ENCODE data around the gene ELP2. TPM values are rescaled to one million over a fixed set of nuclear protein-coding genes. Genes with fewer than 3 reads are reported as not detected.
A peak's percentile ranks its signal among the peaks of the same experiment; 100 is the strongest.

ELP2 gene
- total and polyA plus RNA-seq, 4 experiments from 2014 or later = 76.3 to 143 (median 110) TPM

DNA sequence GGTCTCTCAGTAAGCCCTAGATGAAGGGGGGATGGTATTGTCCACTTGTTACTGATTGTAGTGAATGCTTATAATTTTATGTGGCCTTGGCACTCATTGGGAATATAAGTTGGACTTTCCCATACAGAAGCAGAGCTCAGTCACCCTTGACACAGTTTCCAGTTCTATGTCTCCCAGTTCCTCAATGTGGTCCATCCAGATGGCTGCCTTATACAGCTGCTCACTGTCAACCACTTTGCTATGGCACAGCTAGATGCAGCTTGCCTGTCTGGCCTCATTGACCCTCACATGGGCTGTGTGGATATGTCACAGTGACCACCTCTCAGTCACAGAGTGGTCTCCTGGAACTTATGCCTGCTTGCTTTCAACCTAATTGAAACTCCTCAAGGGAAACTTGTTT is 22.2 kb upstream of the ELP2 start:
- no peak overlapping the region for H3K27ac ChIP-seq (ENCODE audit: low read depth, low read length)
- ChIA-PET CTCF (ENCODE audit: partially characterized antibody) (interaction anchor here (1.0 to 3.4 kb wide), 2 partner anchors 12 kb away, joined by 5 to 17 read pairs; no protein-coding TSS in a partner anchor), POLR2A (ENCODE audit: partially characterized antibody) (no interaction called here)
- Mint-ChIP-seq H3K4me1 (peaks cover 0 to 5% (median 2%) of the 10 kb centered on the region in 4 donors), H3K36me3 (peaks cover 23 to 35% of the 10 kb centered on the region in 2 donors), H3K9me3 (peaks cover 0 to 3% (median 0%) of the 10 kb centered on the region in 8 donors), H3K4me3 (no peak overlapping the region), H3K27ac (no peak overlapping the region), H3K27me3 (no peaks in the 10 kb centered on the region)
- H3K4me1 ChIP-seq (ENCODE audit: insufficient read depth, low read length) = peaks cover 3% of the 10 kb centered on the region
- intact Hi-C loops (cut with micrococcal nuclease) = no loop called here
- no peak for DNase-seq
- no peak overlapping the region for H3K4me3 ChIP-seq (ENCODE audit: low read length in 2 of 2)
- no peaks in the 10 kb centered on the region for H3K36me3 ChIP-seq (ENCODE audit: insufficient read depth, low read length)
- H3K27me3 ChIP-seq (ENCODE audit: insufficient read depth, low read length) = no peaks in the 10 kb centered on the region
- no peaks in the 10 kb centered on the region for H3K9me3 ChIP-seq (ENCODE audit: control insufficient read depth in 1 of 2, low read length in 2 of 2)

DNA sequence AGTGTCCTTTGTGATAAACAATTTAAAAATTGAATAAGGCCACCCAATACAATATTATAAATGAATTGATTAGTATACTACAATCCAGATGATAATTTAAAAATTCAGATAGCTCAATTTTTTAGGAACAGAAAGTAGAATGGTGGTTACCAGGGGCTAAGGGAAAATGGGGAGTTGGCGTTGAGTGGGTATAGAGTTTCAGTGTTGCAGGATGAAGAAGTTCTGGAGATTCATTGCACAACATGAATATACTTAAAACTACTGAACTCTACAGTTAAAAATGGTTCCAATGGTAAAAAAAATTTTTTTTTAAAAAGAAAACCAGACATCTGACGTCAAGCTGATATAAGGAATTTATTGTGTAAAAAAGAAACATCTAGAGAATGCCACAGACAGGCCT is 21.5 kb upstream of the ELP2 start:
- Histone ChIP-seq H3K9me3 (ENCODE audit: control insufficient read depth in 1 of 2, low read length in 2 of 2) (no peaks in the 10 kb centered on the region), H3K27me3 (ENCODE audit: insufficient read depth, low read length) (no peaks in the 10 kb centered on the region), H3K4me1 (ENCODE audit: insufficient read depth, low read length) (peaks cover 3% of the 10 kb centered on the region), H3K4me3 (ENCODE audit: low read length in 2 of 2) (no peak overlapping the region), H3K36me3 (ENCODE audit: insufficient read depth, low read length) (peaks cover 6% of the 10 kb centered on the region), H3K27ac (ENCODE audit: low read depth, low read length) (no peak overlapping the region)
- CTCF ChIA-PET (ENCODE audit: partially characterized antibody) = interaction anchor here (1.0 to 3.4 kb wide), 2 partner anchors 11 to 13 kb away, joined by 5 to 17 read pairs; no protein-coding TSS in a partner anchor
- no peak overlapping the region for H3K4me3 Mint-ChIP-seq
- H3K36me3 Mint-ChIP-seq = peaks cover 31 to 42% of the 10 kb centered on the region in 2 donors
- H3K27ac Mint-ChIP-seq = peak overlapping the region in 1 of 7 donors; percentile 59
- H3K4me1 Mint-ChIP-seq = peaks cover 0 to 5% (median 2%) of the 10 kb centered on the region in 4 donors
- DNase-seq = no peak
- POLR2A ChIA-PET (ENCODE audit: partially characterized antibody) = interaction anchor here (0.6 kb wide), 1 partner anchor 146 kb away, joined by 3 read pairs; no protein-coding TSS in a partner anchor
- intact Hi-C loops (cut with micrococcal nuclease) = no loop called here
- no peaks in the 10 kb centered on the region for H3K27me3 Mint-ChIP-seq
- no peaks in the 10 kb centered on the region for H3K9me3 Mint-ChIP-seq

- Histone ChIP-seq H3K36me3 (ENCODE audit: insufficient read depth, low read length) (peaks cover 8% of the 10 kb centered on the region), H3K27ac (ENCODE audit: low read depth, low read length) (no peak overlapping the region), H3K4me1 (ENCODE audit: insufficient read depth, low read length) (no peaks in the 10 kb centered on the region), H3K4me3 (ENCODE audit: low read length in 2 of 2) (no peak overlapping the region), H3K27me3 (ENCODE audit: insufficient read depth, low read length) (no peaks in the 10 kb centered on the region), H3K9me3 (ENCODE audit: control insufficient read depth in 1 of 2, low read length in 2 of 2) (no peaks in the 10 kb centered on the region)
- H3K9me3 Mint-ChIP-seq = no peaks in the 10 kb centered on the region
- peaks cover 34 to 44% of the 10 kb centered on the region in 2 donors for H3K36me3 Mint-ChIP-seq
- H3K4me1 Mint-ChIP-seq = peaks cover 0 to 2% (median under 1%) of the 10 kb centered on the region in 4 donors
- H3K27me3 Mint-ChIP-seq = no peaks in the 10 kb centered on the region
- POLR2A ChIA-PET (ENCODE audit: partially characterized antibody) = interaction anchor here (0.6 kb wide), 1 partner anchor 145 kb away, joined by 3 read pairs; no protein-coding TSS in a partner anchor
- CTCF ChIA-PET (ENCODE audit: partially characterized antibody) = no interaction called here
- intact Hi-C loops (cut with micrococcal nuclease) = no loop called here
- no peak overlapping the region for H3K4me3 Mint-ChIP-seq
- H3K27ac Mint-ChIP-seq = no peak overlapping the region
- DNase-seq = no peak
Observed at GRCh38 chr18:36108601-36109000, 21.1 kb upstream of the ELP2 start.

GRCh38 chr18:36109737-36110136 is 20.0 kb upstream of the ELP2 start:
- H3K27me3 Mint-ChIP-seq = no peaks in the 10 kb centered on the region
- intact Hi-C loops (cut with micrococcal nuclease) = no loop called here
- ChIA-PET CTCF (ENCODE audit: partially characterized antibody) (interaction anchor here (1.3 kb wide), 1 partner anchor 15 kb away, joined by 4 read pairs; no protein-coding TSS in a partner anchor), POLR2A (ENCODE audit: partially characterized antibody) (no interaction called here)
- no peaks in the 10 kb centered on the region for H3K4me1 ChIP-seq (ENCODE audit: insufficient read depth, low read length)
- no peak overlapping the region for H3K4me3 ChIP-seq (ENCODE audit: low read length in 2 of 2)
- H3K9me3 Mint-ChIP-seq = no peaks in the 10 kb centered on the region
- no peak overlapping the region for H3K4me3 Mint-ChIP-seq
- H3K36me3 ChIP-seq (ENCODE audit: insufficient read depth, low read length) = peaks cover 16% of the 10 kb centered on the region
- peaks cover 41 to 54% of the 10 kb centered on the region in 2 donors for H3K36me3 Mint-ChIP-seq
- no peaks in the 10 kb centered on the region for H3K27me3 ChIP-seq (ENCODE audit: insufficient read depth, low read length)
- no peak for DNase-seq
- no peaks in the 10 kb centered on the region for H3K9me3 ChIP-seq (ENCODE audit: control insufficient read depth in 1 of 2, low read length in 2 of 2)
- H3K27ac ChIP-seq (ENCODE audit: low read depth, low read length) = no peak overlapping the region
- no peaks in the 10 kb centered on the region for H3K4me1 Mint-ChIP-seq
- no peak overlapping the region for H3K27ac Mint-ChIP-seq

- ChIA-PET POLR2A (ENCODE audit: partially characterized antibody) (no interaction called here), CTCF (ENCODE audit: partially characterized antibody) (no interaction called here)
- Mint-ChIP-seq H3K27ac (peak overlapping the region in 1 of 7 donors; percentile 74), H3K9me3 (no peaks in the 10 kb centered on the region), H3K4me1 (no peaks in the 10 kb centered on the region), H3K27me3 (no peaks in the 10 kb centered on the region), H3K36me3 (peaks cover 57 to 72% of the 10 kb centered on the region in 2 donors), H3K4me3 (no peak overlapping the region)
- H3K4me1 ChIP-seq (ENCODE audit: insufficient read depth, low read length) = no peaks in the 10 kb centered on the region
- no peak overlapping the region for H3K27ac ChIP-seq (ENCODE audit: low read depth, low read length)
- no peaks in the 10 kb centered on the region for H3K9me3 ChIP-seq (ENCODE audit: control insufficient read depth in 1 of 2, low read length in 2 of 2)
- no peaks in the 10 kb centered on the region for H3K27me3 ChIP-seq (ENCODE audit: insufficient read depth, low read length)
- no peak overlapping the region for H3K4me3 ChIP-seq (ENCODE audit: low read length in 2 of 2)
- H3K36me3 ChIP-seq (ENCODE audit: insufficient read depth, low read length) = peaks cover 16% of the 10 kb centered on the region
- intact Hi-C loops (cut with micrococcal nuclease) = no loop called here
- DNase-seq = no peak
Observed at GRCh38 chr18:36112302-36112701, 17.4 kb upstream of the ELP2 start.

DNA sequence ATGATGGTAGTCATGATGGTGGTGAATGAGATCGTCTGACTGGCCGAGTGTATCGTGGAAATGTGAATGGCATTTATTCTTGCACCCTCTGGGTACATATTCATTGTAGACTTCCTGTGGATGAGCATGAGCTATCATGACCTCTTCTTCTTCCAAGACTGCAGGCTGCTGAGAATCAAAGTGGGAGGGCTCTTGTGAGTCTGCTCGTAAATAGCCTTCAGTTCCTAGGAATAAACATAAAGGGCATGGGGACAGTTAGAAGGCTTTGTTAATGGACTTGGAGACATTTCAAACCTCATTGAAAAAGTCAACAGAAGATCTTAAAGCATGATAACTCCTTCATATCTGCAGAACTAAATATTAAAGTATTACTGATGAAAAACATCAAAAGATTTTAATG is 15.4 kb upstream of the ELP2 start:
- no peaks in the 10 kb centered on the region for H3K9me3 ChIP-seq (ENCODE audit: control insufficient read depth in 1 of 2, low read length in 2 of 2)
- H3K4me1 Mint-ChIP-seq = no peaks in the 10 kb centered on the region
- H3K4me1 ChIP-seq (ENCODE audit: insufficient read depth, low read length) = no peaks in the 10 kb centered on the region
- H3K27me3 Mint-ChIP-seq = no peaks in the 10 kb centered on the region
- no peak overlapping the region for H3K4me3 Mint-ChIP-seq
- H3K27me3 ChIP-seq (ENCODE audit: insufficient read depth, low read length) = no peaks in the 10 kb centered on the region
- no peak for DNase-seq
- intact Hi-C loops (cut with micrococcal nuclease) = no loop called here
- no peak overlapping the region for H3K27ac Mint-ChIP-seq
- H3K9me3 Mint-ChIP-seq = no peaks in the 10 kb centered on the region
- POLR2A ChIA-PET (ENCODE audit: partially characterized antibody) = no interaction called here
- H3K36me3 ChIP-seq (ENCODE audit: insufficient read depth, low read length) = peaks cover 16% of the 10 kb centered on the region
- H3K27ac ChIP-seq (ENCODE audit: low read depth, low read length) = no peak overlapping the region
- CTCF ChIA-PET (ENCODE audit: partially characterized antibody) = no interaction called here
- no peak overlapping the region for H3K4me3 ChIP-seq (ENCODE audit: low read length in 2 of 2)
- peaks cover 59 to 72% of the 10 kb centered on the region in 2 donors for H3K36me3 Mint-ChIP-seq

- H3K27me3 ChIP-seq (ENCODE audit: insufficient read depth, low read length) = no peaks in the 10 kb centered on the region
- POLR2A ChIA-PET (ENCODE audit: partially characterized antibody) = no interaction called here
- no peak for DNase-seq
- no peak overlapping the region for H3K27ac ChIP-seq (ENCODE audit: low read depth, low read length)
- H3K9me3 Mint-ChIP-seq = no peaks in the 10 kb centered on the region
- no peak overlapping the region for H3K4me3 ChIP-seq (ENCODE audit: low read length in 2 of 2)
- no peaks in the 10 kb centered on the region for H3K4me1 Mint-ChIP-seq
- CTCF ChIA-PET (ENCODE audit: partially characterized antibody) = no interaction called here
- H3K4me3 Mint-ChIP-seq = no peak overlapping the region
- intact Hi-C loops (cut with micrococcal nuclease) = no loop called here
- H3K36me3 ChIP-seq (ENCODE audit: insufficient read depth, low read length) = peaks cover 16% of the 10 kb centered on the region
- no peaks in the 10 kb centered on the region for H3K9me3 ChIP-seq (ENCODE audit: control insufficient read depth in 1 of 2, low read length in 2 of 2)
- H3K27ac Mint-ChIP-seq = no peak overlapping the region
- H3K36me3 Mint-ChIP-seq = peaks cover 59 to 67% of the 10 kb centered on the region in 2 donors
- no peaks in the 10 kb centered on the region for H3K4me1 ChIP-seq (ENCODE audit: insufficient read depth, low read length)
- no peaks in the 10 kb centered on the region for H3K27me3 Mint-ChIP-seq
Observed at GRCh38 chr18:36114738-36115137, 15.0 kb upstream of the ELP2 start.
